Memory B cell (primary cell): Measurements from ENCODE around the gene ARID3A.
"Not testable (repeated sequence)": the region's sequence is repeated elsewhere in the genome, so short reads cannot be mapped to it uniquely, and the experiment has no call there.

Experiments
- ATAC-seq: fragments of 150-1000 bp; cut with Tn5 transposase; 2 replicates; pipeline ENCODE4 v1.10.0; 2021; ENCODE audit warnings: low read depth, mild to moderate bottlenecking, moderate library complexity
- DNase-seq, 2 donors: peaks; one replicate each; pipeline ENCODE4 v3.0.0; 2022; ENCODE audit warnings: low spot score in 2 of 2
- H3K27ac Mint-ChIP-seq: one replicate; pipeline ENCODE4 v1.8.0; 2022; ENCODE audit warnings: mild to moderate bottlenecking, moderate library complexity, mixed read lengths
- H3K27me3 Mint-ChIP-seq: one replicate; pipeline ENCODE4 v1.8.0; 2022; ENCODE audit warnings: mixed read lengths
- H3K36me3 Mint-ChIP-seq: one replicate; pipeline ENCODE4 v1.8.0; 2022; ENCODE audit warnings: mild to moderate bottlenecking, mixed read lengths
- H3K4me1 Mint-ChIP-seq: one replicate; pipeline ENCODE4 v1.8.0; 2022; ENCODE audit warnings: mixed read lengths
- H3K4me3 Mint-ChIP-seq: one replicate; pipeline ENCODE4 v1.8.0; 2022; ENCODE audit warnings: mild to moderate bottlenecking, moderate library complexity, mixed read lengths
- H3K9me3 Mint-ChIP-seq: one replicate; pipeline ENCODE4 v1.8.0; 2022; ENCODE audit warnings: mixed read lengths

ARID3A gene

DNA sequence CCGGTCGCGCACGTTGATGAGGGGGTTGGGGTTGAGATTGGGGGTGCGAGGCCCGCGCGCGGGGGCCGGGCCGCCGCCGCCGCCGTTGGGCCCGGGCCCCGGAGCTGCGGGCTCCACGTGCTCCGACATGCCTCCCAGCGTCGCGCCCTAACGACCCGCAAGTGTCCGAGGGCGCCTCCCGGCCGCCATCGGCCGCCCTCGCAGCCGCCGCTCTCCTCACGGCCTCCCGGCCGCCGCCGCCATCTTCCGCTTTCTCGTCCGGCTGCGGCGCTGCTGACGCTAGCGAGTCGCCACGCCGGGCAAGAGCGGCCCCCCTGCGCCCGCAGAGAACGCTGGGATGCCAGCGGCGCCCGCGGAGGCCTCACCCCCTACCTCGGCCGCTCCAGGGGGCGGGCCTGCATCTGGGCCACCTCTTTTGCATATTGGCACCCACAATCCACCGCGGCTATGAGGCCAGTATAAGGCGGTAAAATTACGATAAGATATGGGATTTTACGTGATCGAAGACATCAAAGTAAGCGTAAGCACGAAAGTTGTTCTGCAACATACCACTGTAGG lies 95.1 kb downstream of the ARID3A start, which contains the start of gene TMEM259:
Gene TMEM259, minus strand, starts transcription at position 256 of the 558 bp plus-strand sequence. Its CDS starts 127 bp downstream, at position 129.
- peak; percentile 85 for ATAC-seq
- no peaks in the 10 kb centered on the region for H3K27me3 Mint-ChIP-seq
- H3K9me3 Mint-ChIP-seq: no peaks in the 10 kb centered on the region
- H3K27ac Mint-ChIP-seq: peak within 1 kb of the TSS; percentile 100
- DNase-seq: peak; percentile 92 to 97
- peaks cover 33% of the 10 kb centered on the region for H3K4me1 Mint-ChIP-seq
- H3K36me3 Mint-ChIP-seq: peaks cover 3% of the 10 kb centered on the region
- H3K4me3 Mint-ChIP-seq: peak within 1 kb of the TSS; percentile 96

- H3K9me3 Mint-ChIP-seq, H3K27ac Mint-ChIP-seq, H3K36me3 Mint-ChIP-seq: not testable (repeated sequence)
Measured at GRCh38 chr19:1023883-1024188, 98.0 kb downstream of the ARID3A start.

DNA sequence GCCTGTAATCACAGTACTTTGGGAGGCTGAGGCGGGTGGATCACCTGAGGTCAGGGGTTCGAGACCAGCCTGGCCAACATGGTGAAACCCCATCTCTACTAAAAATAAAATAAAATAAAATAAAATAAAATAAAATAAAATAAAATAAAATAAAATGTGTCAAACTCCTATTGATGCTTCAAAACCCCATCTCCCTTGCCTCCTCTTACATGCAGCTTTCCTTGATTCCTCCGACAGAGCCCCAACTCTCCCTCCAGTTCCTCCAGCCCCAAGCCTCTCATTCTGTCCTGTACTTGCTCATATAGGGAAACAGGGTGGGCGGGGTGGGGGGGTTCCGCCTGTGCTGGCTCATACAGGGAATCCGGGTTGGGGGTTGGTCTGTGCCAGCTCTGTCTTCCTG lies 99.2 kb downstream of the ARID3A start:
- not testable (repeated sequence) for H3K27ac Mint-ChIP-seq, H3K4me3 Mint-ChIP-seq, H3K36me3 Mint-ChIP-seq, DNase-seq, H3K9me3 Mint-ChIP-seq, ATAC-seq, H3K27me3 Mint-ChIP-seq
- H3K4me1 Mint-ChIP-seq: peaks cover 12% of the 10 kb centered on the region

More at GRCh38 chr19:1023883-1024188, 98.0 kb downstream of the ARID3A start:
- H3K4me1 Mint-ChIP-seq: peaks cover 12% of the 10 kb centered on the region
- not testable (repeated sequence) for H3K4me3 Mint-ChIP-seq, H3K27me3 Mint-ChIP-seq, ATAC-seq, DNase-seq
